Measurements from ENCODE around the gene ARMC7. TPM values are rescaled to one million over a fixed set of nuclear protein-coding genes. Genes with fewer than 3 reads are reported as not detected.
"Not testable (repeated sequence)": the region's sequence is repeated elsewhere in the genome, so short reads cannot be mapped to it uniquely, and the experiment has no call there.

ARMC7 gene
- total RNA-seq, 1 donor from 2014 or later: 2.4 TPM

GRCh38 chr17:75126954-75127353 is 17.2 kb downstream of the ARMC7 start:
- no peak for DNase-seq (ENCODE audit: low spot score in 2 of 2)
- FAIRE-seq: no peak

- FAIRE-seq; DNase-seq (ENCODE audit: low spot score in 2 of 2): not testable (repeated sequence)
Measured at GRCh38 chr17:75127936-75128335, 18.2 kb downstream of the ARMC7 start.

DNA sequence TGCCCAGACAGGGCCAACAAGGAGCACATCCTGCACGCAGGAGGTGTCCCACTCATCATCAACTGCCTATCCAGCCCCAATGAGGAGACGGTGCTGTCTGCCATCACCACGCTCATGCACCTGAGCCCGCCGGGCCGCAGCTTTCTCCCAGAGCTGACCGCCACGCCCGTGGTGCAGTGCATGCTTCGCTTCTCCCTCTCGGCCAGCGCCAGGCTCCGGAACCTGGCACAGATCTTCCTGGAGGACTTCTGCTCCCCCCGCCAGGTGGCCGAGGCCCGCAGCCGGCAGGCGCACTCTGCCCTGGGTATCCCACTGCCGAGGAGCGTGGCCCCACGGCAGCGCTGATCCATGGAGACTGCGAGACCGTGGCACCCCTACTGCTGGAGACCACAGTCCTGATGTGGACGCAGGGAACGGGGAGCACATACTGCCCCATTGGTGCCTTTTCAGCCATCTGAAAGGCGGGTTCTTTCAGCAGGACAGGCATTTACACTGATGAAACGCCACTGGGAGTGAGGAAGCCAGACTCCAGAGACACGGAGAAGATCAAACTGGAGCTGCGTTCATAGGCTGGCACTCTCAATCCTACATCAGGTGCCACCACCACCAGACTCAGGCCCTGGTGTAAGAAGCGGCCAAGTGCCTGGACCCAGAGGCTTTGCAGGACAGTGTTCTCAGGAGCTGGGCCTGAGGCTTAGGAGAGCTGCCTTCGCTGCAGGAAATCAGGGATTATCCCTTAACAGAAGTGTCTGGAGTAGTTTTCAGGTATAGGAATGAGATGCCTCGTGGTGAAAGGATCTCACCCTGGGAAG is 19.1 kb downstream of the ARMC7 start:
- FAIRE-seq (no peak), DNase-seq (ENCODE audit: low spot score in 2 of 2) (no peak)

GRCh38 chr17:75129576-75129975 is 19.8 kb downstream of the ARMC7 start:
- no peak for FAIRE-seq
- DNase-seq (ENCODE audit: low spot score in 2 of 2): no peak

- no peak for FAIRE-seq
Measured at GRCh38 chr17:75130059-75130631, 20.4 kb downstream of the ARMC7 start.

GRCh38 chr17:75130632-75131277 is 21.0 kb downstream of the ARMC7 start:
- no peak for FAIRE-seq
- peak; percentile 47 to 54 for DNase-seq (ENCODE audit: low spot score in 2 of 2)

More at GRCh38 chr17:75130059-75130631, 20.4 kb downstream of the ARMC7 start:
- no peak for DNase-seq (ENCODE audit: low spot score in 2 of 2)

DNA sequence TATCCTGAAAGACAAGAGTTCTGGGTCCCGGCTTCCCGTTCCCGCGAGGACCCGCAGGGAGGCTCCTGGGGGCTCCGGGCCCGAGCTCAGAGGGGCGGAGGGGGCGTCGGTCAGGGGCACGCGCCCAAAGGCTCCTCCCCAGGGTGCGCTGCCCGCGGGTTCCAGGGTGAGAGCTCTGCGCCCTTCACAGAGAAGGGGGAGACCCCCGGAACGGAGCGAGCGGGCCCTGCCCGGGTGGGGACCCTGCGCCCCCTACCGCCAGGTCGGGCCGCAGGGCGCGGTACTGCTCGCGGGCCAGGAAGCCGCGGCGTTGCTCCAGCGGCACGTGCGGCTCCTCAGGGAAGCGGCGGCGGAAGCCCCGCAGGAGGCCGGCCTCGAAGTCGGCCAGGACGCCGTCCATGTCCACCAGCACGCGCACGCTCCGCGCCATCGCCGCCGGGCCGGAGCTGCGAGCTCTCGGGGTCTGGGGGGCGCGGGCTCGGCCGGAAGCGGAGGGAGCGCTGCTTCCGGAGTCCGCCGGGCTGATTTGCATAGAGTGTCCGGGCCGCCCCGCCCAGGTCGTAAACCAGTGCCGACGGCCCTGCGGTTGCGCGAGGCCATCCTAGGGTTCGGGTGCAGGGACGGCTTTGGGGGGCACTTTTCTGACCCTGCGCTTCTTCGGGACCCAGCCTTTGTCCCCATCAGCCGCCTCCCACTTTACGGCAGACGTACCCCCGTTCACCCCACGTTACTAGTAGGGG is 21.7 kb downstream of the ARMC7 start, which contains the start of gene NT5C:
Gene NT5C (minus strand): TSS at position 465 of the 740 bp plus-strand sequence. CDS start 35 bp downstream, at position 430.
- DNase-seq (ENCODE audit: low spot score in 2 of 2) (peak; percentile 78 to 83), FAIRE-seq (no peak)

- FAIRE-seq; DNase-seq (ENCODE audit: low spot score in 2 of 2): not testable (repeated sequence)
Measured at GRCh38 chr17:75132018-75133000, 22.5 kb downstream of the ARMC7 start.

- no peak for DNase-seq (ENCODE audit: low spot score in 2 of 2)
- FAIRE-seq: no peak
Measured at GRCh38 chr17:75133001-75133400, 23.2 kb downstream of the ARMC7 start.

DNA sequence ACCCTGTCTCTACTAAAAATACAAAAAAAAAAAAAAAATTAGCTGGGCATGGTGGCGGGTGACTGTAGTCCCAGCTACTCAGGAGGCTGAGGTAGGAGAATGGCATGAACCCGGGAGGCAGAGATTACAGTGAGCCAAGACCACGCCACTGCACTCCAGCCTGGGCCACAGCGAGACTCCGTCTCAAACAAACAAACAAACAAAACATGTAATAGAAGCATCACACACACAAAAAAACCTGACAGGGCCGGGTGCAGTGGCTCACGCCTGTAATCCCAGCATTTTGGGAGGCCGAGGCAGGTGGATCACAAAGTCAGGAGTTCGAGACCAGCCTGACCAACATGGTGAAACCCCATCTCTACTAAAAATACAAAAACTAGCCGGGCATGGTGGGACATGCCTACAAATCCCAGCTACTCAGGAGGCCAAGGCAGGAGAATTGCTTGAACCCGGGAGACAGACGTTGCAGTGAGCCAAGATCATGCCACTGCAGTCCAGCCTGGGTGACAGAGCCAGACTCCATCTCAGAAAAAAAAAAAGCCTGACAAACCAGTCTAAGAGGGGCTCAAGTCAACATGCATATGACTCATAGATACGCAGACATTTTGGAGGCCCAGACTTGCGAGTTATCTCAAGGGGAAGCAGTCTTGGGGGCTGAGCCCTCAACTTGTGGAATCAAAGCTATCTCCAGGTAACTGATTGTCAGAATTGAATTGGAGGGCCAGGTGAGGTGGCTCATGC is 24.0 kb downstream of the ARMC7 start:
- not testable (repeated sequence) for DNase-seq (ENCODE audit: low spot score in 2 of 2); FAIRE-seq

DNA sequence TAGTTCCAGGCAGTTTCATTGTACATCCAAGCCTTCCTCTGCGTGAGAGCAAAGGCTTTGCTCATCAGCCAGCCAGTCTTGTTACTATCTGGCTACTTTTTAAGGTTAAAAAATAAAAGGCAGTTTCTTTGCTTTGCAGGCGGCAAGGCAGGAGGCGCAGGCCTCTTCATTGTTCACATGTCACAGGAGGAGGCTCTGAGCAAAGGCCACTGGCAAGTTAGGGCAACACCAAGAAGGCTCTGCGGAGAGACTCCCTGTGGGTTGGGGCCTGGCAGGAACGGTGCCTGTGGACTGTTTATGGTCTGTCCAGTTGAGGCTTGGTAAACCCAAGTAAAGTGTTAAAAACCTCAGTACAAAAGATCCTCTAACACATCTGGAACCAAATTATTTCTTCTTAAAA is 25.7 kb downstream of the ARMC7 start:
- FAIRE-seq (no peak), DNase-seq (ENCODE audit: low spot score in 2 of 2) (no peak)

DNA sequence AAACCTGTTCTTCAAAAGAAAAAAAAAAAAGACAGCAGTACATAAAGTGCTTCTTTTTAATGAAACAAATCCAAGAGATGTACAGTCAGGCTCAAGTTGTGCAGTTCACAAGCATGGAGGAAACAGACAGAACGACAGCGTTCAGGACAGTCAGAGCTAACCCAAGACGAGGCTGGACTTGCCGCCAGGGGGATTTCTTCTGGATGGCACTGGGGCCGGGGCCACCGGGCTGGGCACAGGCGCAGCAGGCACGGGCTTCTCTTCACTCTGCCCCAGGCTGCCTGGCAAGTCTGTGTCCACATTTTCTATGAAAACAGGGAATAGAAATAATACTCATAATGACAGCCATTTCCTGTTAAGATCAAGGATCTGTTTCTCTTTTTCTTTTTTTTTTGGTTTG is 26.2 kb downstream of the ARMC7 start:
- DNase-seq (ENCODE audit: low spot score in 2 of 2) (no peak), FAIRE-seq (no peak)

DNA sequence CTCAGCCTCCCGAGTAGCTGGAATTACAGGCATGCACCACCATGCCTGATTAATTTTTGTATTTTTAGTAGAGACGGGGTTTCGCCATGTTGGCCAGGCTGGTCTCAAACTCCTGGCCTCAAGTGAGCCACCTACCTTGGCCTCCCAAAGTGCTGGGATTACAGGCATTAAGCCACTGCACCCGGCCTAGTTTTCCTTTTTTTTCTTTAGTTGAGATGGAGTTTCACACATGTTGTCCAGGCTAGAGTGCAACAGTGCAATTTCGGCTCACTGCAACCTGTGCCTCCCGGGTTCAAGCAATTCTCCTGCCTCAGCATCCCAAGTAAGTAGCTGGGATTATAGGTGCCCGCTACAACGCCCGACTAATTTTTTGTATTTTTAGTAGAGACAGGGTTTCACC is 28.0 kb downstream of the ARMC7 start:
- FAIRE-seq; DNase-seq (ENCODE audit: low spot score in 2 of 2): not testable (repeated sequence)

DNA sequence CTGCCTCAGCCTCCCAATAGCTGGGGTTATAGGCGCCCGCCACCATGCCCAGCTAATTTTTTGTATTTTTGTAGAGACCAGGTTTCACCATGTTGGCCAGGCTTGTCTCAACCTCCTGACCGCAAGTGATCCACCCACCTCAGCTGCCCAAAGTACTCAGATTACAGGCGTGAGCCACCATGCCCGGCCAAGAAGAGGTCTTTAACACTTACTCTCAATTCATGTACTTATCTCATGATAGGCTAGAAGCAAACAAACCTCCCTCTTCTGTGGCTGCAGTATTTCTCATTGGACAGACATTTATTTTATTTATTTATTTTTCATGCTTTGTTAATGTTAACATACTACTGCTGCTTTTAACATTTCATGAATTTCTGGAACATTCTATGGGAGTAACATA is 28.8 kb downstream of the ARMC7 start:
- no peak for FAIRE-seq
- DNase-seq (ENCODE audit: low spot score in 2 of 2): no peak

DNA sequence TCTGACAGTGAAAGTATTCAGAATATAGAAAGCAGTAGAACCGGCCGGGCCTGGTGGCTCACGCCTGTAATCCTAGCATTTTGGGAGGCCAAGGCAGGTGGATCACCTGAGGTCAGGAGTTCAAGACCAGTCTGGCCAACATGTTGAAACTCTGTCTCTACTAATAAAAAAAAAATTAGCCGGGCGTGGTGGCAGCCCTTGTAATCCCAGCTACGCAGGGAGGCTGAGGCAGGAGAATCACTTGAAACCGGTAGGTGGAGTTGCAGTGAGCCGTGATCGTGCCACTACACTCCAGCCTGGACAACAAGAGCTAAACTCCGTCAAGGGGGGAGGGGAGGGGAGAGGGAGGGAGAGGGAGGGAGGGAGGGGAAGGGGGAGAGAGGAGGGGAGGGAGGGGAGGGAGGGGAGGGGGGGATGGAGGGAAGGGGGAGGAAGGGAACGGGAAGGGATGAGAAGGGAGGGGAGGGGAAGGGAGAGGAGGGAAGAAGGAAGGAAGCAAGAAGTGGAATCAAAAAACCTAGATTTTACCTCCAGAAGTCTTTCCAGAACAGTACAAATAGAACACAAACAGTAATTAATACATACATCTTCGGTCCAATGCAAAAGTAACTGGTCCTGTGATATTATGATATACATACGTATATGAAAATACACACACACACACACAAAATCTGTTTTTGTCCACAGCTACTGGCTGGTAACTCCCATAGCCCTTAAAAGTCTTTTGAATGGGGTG is 32.6 kb downstream of the ARMC7 start:
- no peak for DNase-seq (ENCODE audit: low spot score in 2 of 2)
- no peak for FAIRE-seq

GRCh38 chr17:75144816-75145512 is 35.2 kb downstream of the ARMC7 start:
- no peak for DNase-seq (ENCODE audit: low spot score in 2 of 2)
- FAIRE-seq: no peak

- no peak for DNase-seq (ENCODE audit: low spot score in 2 of 2)
- no peak for FAIRE-seq
Measured at GRCh38 chr17:75146592-75146991, 36.8 kb downstream of the ARMC7 start.

All from frontal cortex (tissue), 4 donors.